Activated effector memory CD4-positive, alpha-beta T cell treated with anti-CD3 and anti-CD28 coated beads, Interleukin-2, amount 50 U/mL, for 16 hours (primary cell): ENCODE results near the gene LYSMD3.

ENCODE experiments used
- DNase-seq: peaks from one replicate; pipeline ENCODE4 v3.0.0-alpha.2; 2020

LYSMD3 gene

GRCh38 chr5:90477621-90478215, 51.7 kb downstream of the LYSMD3 start:
- DNase-seq: no peak

DNA sequence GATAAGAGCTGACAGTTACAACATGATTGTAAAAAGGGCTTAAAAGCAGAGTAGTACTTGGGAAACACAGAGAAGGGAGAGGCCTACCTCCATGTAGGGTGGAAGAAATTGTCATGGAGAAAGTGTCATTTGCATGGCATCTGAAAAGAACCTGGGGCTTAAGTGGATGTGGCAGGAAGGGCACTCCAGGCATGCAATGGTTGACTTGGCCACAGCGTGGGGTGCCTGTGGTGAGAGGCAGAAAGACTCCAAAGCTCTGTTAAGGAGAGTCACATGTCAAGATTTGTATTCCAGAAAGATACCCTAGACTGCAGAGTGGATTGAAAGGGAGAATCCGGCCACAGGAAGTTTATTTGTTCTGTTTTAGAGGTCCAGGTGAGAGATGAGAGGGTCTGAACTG, 52.3 kb downstream of the LYSMD3 start:
- no peak for DNase-seq

- no peak for DNase-seq
Observed at GRCh38 chr5:90476391-90476790, 53.0 kb downstream of the LYSMD3 start.

DNA sequence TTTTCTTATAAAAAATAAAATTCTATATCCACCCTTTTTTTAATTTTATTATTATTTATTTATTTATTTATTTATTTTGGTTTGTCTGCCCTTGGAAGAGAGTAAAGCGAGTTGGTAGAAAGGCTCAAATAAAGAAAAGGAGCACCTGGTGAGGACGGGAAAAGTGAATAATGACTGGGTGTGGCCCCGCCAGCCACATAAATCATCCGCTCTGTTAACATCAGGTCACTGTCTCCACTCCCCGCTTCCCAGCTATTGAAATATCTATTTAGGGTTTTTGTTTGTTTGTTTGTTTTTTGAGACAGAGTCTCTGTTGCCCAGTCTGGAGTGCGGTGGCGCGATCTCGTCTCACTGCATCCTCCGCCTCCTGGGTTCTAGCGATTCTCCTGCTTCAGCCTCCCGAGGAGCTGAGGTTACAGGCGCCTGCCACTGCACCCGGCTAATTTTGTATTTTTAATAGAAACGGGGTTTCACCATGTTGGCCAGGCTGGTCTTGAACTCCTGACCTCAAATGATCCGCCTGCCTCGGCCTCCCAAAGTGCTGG, 53.9 kb downstream of the LYSMD3 start:
- DNase-seq: no peak

- DNase-seq: peak; percentile 97
Observed at GRCh38 chr5:90474235-90475107, 54.9 kb downstream of the LYSMD3 start, which contains the start of the genes MBLAC2 and POLR3G. Gene MBLAC2 (minus strand): TSS chr5:90474771. CDS start chr5:90474292, 479 bp downstream. Gene POLR3G (plus strand): TSS chr5:90474864. CDS start chr5:90485568, 10,704 bp downstream.

DNA sequence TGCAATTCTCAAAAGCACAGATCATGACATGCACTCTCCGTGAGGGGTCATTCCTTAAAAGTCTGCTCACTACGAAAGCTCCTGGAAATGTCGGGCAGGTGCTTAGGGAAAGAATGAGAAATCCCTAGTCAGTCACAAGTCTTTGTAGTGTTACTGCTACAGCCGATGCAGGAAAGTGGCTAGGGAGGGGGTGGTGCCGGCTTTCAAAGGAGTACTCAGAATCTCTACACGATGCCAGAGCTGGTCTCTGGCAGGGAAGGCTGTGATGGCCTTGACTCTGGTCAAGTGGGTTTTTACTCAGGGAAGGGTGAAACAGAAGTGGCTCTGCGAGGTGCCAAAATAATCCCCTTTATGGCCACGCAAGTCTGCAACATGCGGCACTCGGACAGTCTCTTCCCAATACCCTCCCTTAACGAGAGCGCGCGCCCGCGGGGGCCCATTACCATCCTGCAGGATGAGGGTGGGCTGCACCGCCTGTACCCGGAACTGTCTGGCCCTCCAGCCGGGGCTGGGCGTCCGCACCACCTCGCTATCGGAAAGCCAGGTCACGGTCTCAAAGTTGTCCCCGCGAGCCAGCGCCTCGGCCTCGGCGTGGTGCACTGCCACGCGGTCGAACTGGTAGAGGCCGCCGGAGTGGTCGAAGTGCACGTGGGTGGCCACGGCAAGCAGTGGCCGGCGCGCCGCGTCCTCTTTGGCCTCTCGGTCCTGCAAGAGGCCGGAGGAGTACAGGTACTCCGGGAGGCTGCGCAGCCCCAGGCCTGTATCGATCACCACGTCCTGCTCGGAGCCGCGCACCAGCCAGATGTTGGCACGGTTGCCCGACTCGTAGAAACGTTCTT, 55.8 kb downstream of the LYSMD3 start:
- peak; percentile 69 for DNase-seq

- no peak for DNase-seq
Observed at GRCh38 chr5:90472783-90473395, 56.5 kb downstream of the LYSMD3 start.
